Measurements from ENCODE around the gene TTLL8.

DNA sequence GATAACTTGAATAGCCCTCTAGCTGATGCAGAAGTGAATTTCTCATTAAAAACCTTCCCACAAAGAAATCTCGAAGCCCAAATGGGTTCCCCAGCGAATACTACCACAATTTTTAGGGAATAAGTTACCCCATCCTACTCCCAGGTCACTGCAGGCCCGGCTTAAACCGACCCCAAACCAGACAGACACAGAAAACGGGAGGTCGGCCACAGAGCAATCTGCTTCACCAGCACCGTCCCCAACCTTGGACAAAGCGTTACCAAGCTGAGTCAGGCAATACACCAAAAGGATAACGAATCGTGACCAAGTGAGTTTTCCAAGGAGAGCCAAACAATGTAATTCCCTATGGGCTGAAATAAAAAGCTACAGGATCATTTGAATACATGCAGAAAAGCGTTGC, 31.1 kb upstream of the TTLL8 start:
- no peak for TF ChIP-seq POLR2A (IDR thresholded peaks at IDR 0.05)
- TF ChIP-seq, protein P1, sequence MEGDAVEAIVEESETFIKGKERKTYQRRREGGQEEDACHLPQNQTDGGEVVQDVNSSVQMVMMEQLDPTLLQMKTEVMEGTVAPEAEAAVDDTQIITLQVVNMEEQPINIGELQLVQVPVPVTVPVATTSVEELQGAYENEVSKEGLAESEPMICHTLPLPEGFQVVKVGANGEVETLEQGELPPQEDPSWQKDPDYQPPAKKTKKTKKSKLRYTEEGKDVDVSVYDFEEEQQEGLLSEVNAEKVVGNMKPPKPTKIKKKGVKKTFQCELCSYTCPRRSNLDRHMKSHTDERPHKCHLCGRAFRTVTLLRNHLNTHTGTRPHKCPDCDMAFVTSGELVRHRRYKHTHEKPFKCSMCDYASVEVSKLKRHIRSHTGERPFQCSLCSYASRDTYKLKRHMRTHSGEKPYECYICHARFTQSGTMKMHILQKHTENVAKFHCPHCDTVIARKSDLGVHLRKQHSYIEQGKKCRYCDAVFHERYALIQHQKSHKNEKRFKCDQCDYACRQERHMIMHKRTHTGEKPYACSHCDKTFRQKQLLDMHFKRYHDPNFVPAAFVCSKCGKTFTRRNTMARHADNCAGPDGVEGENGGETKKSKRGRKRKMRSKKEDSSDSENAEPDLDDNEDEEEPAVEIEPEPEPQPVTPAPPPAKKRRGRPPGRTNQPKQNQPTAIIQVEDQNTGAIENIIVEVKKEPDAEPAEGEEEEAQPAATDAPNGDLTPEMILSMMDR (IDR thresholded peaks at IDR 0.05) = no peak
- no peak for TF ChIP-seq POLR2AphosphoS5 (IDR thresholded peaks at IDR 0.05)
